K562 (cell line): ENCODE data around the gene ITGAE. TPM values are rescaled to one million over a fixed set of nuclear protein-coding genes. Genes with fewer than 3 reads are reported as not detected.

Source experiments
- ATAC-seq: fragments of 200-7000 bp; cut with Tn5 transposase; 3 replicates; pipeline ENCODE4 v1.9.1; 2020; ENCODE audit warnings: moderate library complexity
- BruUV-seq: library from RNA; stranded (reverse); fragments of 400-500 nt; replicated peaks from 2 replicates; lab custom pipeline; 2021; lab: Mats Ljungman, UMichigan
- CTCF ChIA-PET: fragments of 300-600 bp; formaldehyde crosslinking; extraction: SDS; loops from one replicate; lab custom pipeline; 2021; ENCODE audit warnings: low intra/inter-chr PET ratio; lab: Yijun Ruan, JAX
- POLR2A ChIA-PET: fragments of 300-600, 350-650 bp; sonication (Branson Sonifier 250); formaldehyde crosslinking; extraction: SDS; loops from one replicate; lab custom pipeline; 2021; ENCODE audit warnings: antibody characterized with exemption, inconsistent platforms; lab: Yijun Ruan, JAX
- DNase-seq, 4 experiments: peaks; one replicate each; pipeline versions ENCODE4 v3.0.0 to v3.0.0-alpha.2; 2011 to 2018; ENCODE audit warnings: low spot score in 3 of 4, mixed read lengths in 3 of 4; ENCODE audit errors: extremely low read depth in 1 of 4
- FAIRE-seq: peaks from 2 replicates; lab custom pipeline; 2011; peaks lifted over from hg19 to GRCh38; lab: Jason Lieb, UNC
- H2AFZ ChIP-seq: 2 replicates; pipeline ENCODE4 v1.6.0; 2011; ENCODE audit warnings: low read depth, low read length, control low read depth, inconsistent platforms
- H3K27ac ChIP-seq: fragments of 200-600 bp; 3 replicates; pipeline ENCODE4 v1.8.0; 2011; ENCODE audit warnings: low read depth, mild to moderate bottlenecking, control low read depth, inconsistent platforms, low read length, moderate library complexity, mixed read lengths; ENCODE audit errors: extremely low read depth
- H3K27me3 ChIP-seq, 2 experiments: fragments of 300-600 bp in 1 of 2; 2 replicates in 1 of 2; 3 replicates in 1 of 2; pipeline versions ENCODE4 v1.6.0 to v1.8.0; 2011; ENCODE audit warnings: inconsistent platforms in 2 of 2, low read length in 2 of 2, mild to moderate bottlenecking in 1 of 2, mixed read lengths in 1 of 2, moderate library complexity in 1 of 2; ENCODE audit not compliant: control insufficient read depth in 2 of 2, insufficient read depth in 2 of 2
- H3K36me3 ChIP-seq: fragments of 300-600 bp; 3 replicates; pipeline ENCODE4 v1.8.0; 2011; ENCODE audit warnings: mild to moderate bottlenecking, low read length, inconsistent platforms; ENCODE audit not compliant: control insufficient read depth, insufficient read depth
- H3K4me1 ChIP-seq, 2 experiments: fragments of 200-600 bp in 1 of 2; replicated peaks in 1 of 2; 2 replicates in 1 of 2; 3 replicates in 1 of 2; pipeline versions ENCODE4 v1.5.1 to v1.8.0; 2011; ENCODE audit warnings: inconsistent platforms in 2 of 2, low read length in 2 of 2, mild to moderate bottlenecking in 1 of 2, mixed read lengths in 1 of 2, moderate library complexity in 1 of 2; ENCODE audit not compliant: control insufficient read depth in 2 of 2, insufficient read depth in 2 of 2
- H3K4me2 ChIP-seq: 2 replicates; pipeline ENCODE4 v1.6.1; 2011; ENCODE audit warnings: low read length, control low read depth, inconsistent platforms, mixed read lengths; ENCODE audit not compliant: insufficient read depth
- H3K4me3 ChIP-seq: fragments of 200-600 bp; sonication (generic), shearing (Covaris generic); 2 replicates; pipeline ENCODE4 v1.5.1; 2016; ENCODE audit warnings: control low read depth, inconsistent platforms
- H3K79me2 ChIP-seq: fragments of 200-600 bp; 3 replicates; pipeline ENCODE4 v1.8.0; 2011; ENCODE audit warnings: low read length, inconsistent platforms; ENCODE audit not compliant: control insufficient read depth, insufficient read depth
- H3K9ac ChIP-seq, 2 experiments: 2 replicates each; pipeline versions ENCODE4 v1.6.0 to v1.6.1; 2011; ENCODE audit warnings: low read depth in 2 of 2, low read length in 2 of 2, control low read depth in 1 of 2, inconsistent platforms in 1 of 2, mild to moderate bottlenecking in 1 of 2, mixed read lengths in 1 of 2; ENCODE audit not compliant: insufficient read depth in 1 of 2
- H3K9me1 ChIP-seq: one replicate; pipeline ENCODE4 v1.6.0; 2011; ENCODE audit warnings: inconsistent platforms, mild to moderate bottlenecking, low read length, moderate library complexity; ENCODE audit not compliant: control insufficient read depth, insufficient read depth
- H3K9me3 ChIP-seq: replicated peaks from 2 replicates; pipeline ENCODE4 v1.5.1; 2011; ENCODE audit warnings: low read depth, low read length, inconsistent platforms; ENCODE audit not compliant: control insufficient read depth, insufficient read depth
- H4K20me1 ChIP-seq: replicated peaks from 2 replicates; pipeline ENCODE4 v1.6.1; 2011; ENCODE audit warnings: low read length, inconsistent platforms, mixed read lengths; ENCODE audit not compliant: control insufficient read depth, insufficient read depth
- BMI1 ChIP-seq: fragments of 150-350 bp; IDR thresholded peaks from 2 replicates; pipeline ENCODE4 v1.6.1; 2014; ENCODE audit warnings: low read length
- FOXA1 ChIP-seq: fragments of 450-650 bp; IDR thresholded peaks from 2 replicates; pipeline ENCODE4 v1.6.1; 2016; ENCODE audit warnings: mild to moderate bottlenecking, borderline replicate concordance
- MAFG ChIP-seq: fragments of 450-650 bp; conservative IDR thresholded peaks from 2 replicates; pipeline ENCODE4 v1.6.1; 2016; ENCODE audit warnings: missing genetic modification characterization, missing compliant biosample characterization
- MEF2A ChIP-seq: IDR thresholded peaks from 2 replicates; pipeline ENCODE4 v1.6.1; 2011; ENCODE audit warnings: low read depth, mild to moderate bottlenecking, low read length, moderate library complexity; ENCODE audit not compliant: control insufficient read depth
- PHF21A ChIP-seq: fragments of 450-650 bp; IDR thresholded peaks from 2 replicates; pipeline ENCODE4 v1.6.1; 2017; ENCODE audit warnings: low read depth, borderline replicate concordance
- SIRT6 ChIP-seq: IDR thresholded peaks from one replicate; pipeline ENCODE4 v1.6.1; 2012; ENCODE audit warnings: low read depth, mild to moderate bottlenecking, control low read depth, inconsistent platforms, low read length, moderate library complexity
- SMARCA5 ChIP-seq: fragments of 450-650 bp; IDR thresholded peaks from 2 replicates; pipeline ENCODE4 v1.6.1; 2016
- SP1 ChIP-seq: sonication (generic); formaldehyde crosslinking; IDR thresholded peaks from 2 replicates; pipeline ENCODE4 v1.8.1; 2022; ENCODE audit warnings: mild to moderate bottlenecking, missing genetic modification reagents
- YBX1 ChIP-seq: fragments of 450-650 bp; IDR thresholded peaks from 2 replicates; pipeline ENCODE4 v1.7.1; 2016; ENCODE audit warnings: mild to moderate bottlenecking
- ZFP1 ChIP-seq: fragments of 450-650 bp; formaldehyde crosslinking; IDR thresholded peaks from 2 replicates; pipeline ENCODE4 v1.4.0; 2020; ENCODE audit warnings: mild to moderate bottlenecking, mixed read lengths
- ZNF143 ChIP-seq: sonication (generic); formaldehyde crosslinking; IDR thresholded peaks from 2 replicates; pipeline ENCODE4 v1.9.0; 2022; ENCODE audit warnings: mild to moderate bottlenecking, missing genetic modification reagents
- WGBS: fragments of 100-300 bp; shearing (Covaris generic); methylation state at CpG from one replicate; pipeline ENCODE4 v1.1.6; 2016; ENCODE audit warnings: low coverage, mixed read lengths; ENCODE audit not compliant: insufficient coverage; ENCODE audit errors: missing lambda C conversion rate; 5-methylcytosine and 5-hydroxymethylcytosine counted together
- in situ Hi-C: fragments of 300-500 bp; cut with MboI; formaldehyde crosslinking; loops from 4 replicates; pipeline ENCODE4 v1.15.0; 2018; ENCODE audit warnings: inconsistent platforms, mixed read lengths
- intact Hi-C: fragments of 100-400 bp; cut with micrococcal nuclease; formaldehyde crosslinking; loops from 2 replicates; pipeline ENCODE4 v1.14.2; 2022
- polyA plus RNA-seq, 8 experiments: library from polyadenylated mRNA; depleted of rRNA in 4 of 8; stranded (reverse) in 5 of 8; unstranded in 3 of 8; fragments of >200 nt; fragmentation: Nextera tagmentation in 2 of 8; fragmentation: Illumina TruSeq in 1 of 8; extraction: Ambion mirVana in 2 of 8; extraction: Trizol in 1 of 8; gene quantifications; 2 replicates each; pipeline versions ENCODE4 v1.2.1 to v1.2.3, GENCODE V29; 2011 to 2014; ENCODE audit warnings: inconsistent platforms in 1 of 8, missing spikeins in 1 of 8
- total RNA-seq, 7 experiments: library from RNA; depleted of rRNA in 6 of 7; stranded (reverse); fragments of >200 nt in 6 of 7; fragmentation: Illumina TruSeq in 2 of 7; extraction: Trizol in 2 of 7; gene quantifications; 2 replicates each; pipeline versions ENCODE4 v1.2.1 to v1.2.3, GENCODE V29; 2011 to 2021; ENCODE audit warnings: low replicate concordance in 1 of 7
- TF ChIP-seq, protein P1 (sequence below): sonication (generic); formaldehyde crosslinking; IDR thresholded peaks from 2 replicates; pipeline ENCODE4 v1.8.0; 2022; ENCODE audit warnings: mild to moderate bottlenecking, low read depth, missing genetic modification reagents
- TF ChIP-seq, protein P2 (sequence below): sonication (generic); formaldehyde crosslinking; IDR thresholded peaks from 2 replicates; pipeline ENCODE4 v1.8.1; 2023; ENCODE audit warnings: mild to moderate bottlenecking, missing genetic modification reagents

Gene ITGAE
- total and polyA plus RNA-seq, 9 of the 15 experiments (the other 6 are each of a cell fraction or from before 2014, with no cell fraction given) = 14.8 to 160 (median 27.0) TPM

DNA sequence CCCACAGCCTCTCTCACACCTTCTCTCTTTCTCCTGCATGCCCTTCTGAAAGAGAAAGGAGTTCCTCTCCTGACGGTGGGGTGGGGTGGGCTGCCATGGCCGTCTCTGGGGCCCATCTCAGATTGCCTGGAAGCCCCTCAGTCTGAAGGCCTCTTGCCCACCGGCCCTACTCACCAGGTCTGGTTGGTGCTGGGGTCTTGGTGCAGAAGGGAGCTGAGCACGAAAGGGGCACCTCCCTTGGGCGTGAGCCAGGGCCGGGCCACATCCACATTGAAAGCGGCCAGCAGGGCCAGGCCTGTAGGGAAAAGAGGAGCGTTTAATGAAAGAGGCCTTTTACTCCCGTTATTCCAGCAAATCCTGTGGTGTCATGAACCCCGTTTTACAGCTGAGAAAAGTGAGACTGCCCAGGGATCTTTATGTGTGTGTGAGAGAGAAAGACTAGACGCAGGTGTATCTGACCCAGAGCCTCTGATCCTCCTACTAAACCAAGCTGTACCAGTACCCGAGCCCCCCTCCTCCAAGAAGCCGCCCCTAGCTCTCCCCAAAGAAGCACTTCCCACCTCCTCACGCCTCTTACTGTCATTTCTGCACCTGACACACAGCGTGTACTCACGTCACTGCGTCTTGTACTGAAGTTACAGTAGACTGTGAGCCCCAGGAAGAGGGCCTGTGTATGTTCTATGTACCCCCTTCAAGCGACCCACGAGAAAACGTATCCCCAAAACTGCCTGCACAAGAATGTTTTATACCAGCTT lies 23.4 kb downstream of the ITGAE start:
- Histone ChIP-seq H3K79me2 (no peaks in the 10 kb centered on the region), H3K9ac (no peak overlapping the region; a peak in 1 of 4 replicates), H3K9me1 (no peaks in the 10 kb centered on the region), H3K4me1 (no peaks in the 10 kb centered on the region; a peak in 1 of 5 replicates), H3K36me3 (no peaks in the 10 kb centered on the region), H3K4me3 (no peak overlapping the region), H3K4me2 (no peak overlapping the region), H3K9me3 (no peaks in the 10 kb centered on the region), H3K27ac (no peak overlapping the region), H2AFZ (no peak overlapping the region), H3K27me3 (no peaks in the 10 kb centered on the region; a peak in 1 of 5 replicates), H4K20me1 (no peaks in the 10 kb centered on the region)
- FAIRE-seq (no peak), DNase-seq (no peak), ATAC-seq (no peak)
- CTCF ChIA-PET = no interaction called here
- intact Hi-C loops = no loop called here
- 36% methylated on average over 10 of the region's 20 CpGs for WGBS
- POLR2A ChIA-PET = interaction anchor here (0.9 kb wide), 1 partner anchor 8 kb away, joined by 3 read pairs; no protein-coding TSS in a partner anchor
- no TSS peak for BruUV-seq
- in situ Hi-C loops = no loop called here
- TF ChIP-seq BMI1 (no peak), PHF21A (no peak), ZFP1 (CRISPR knock-in tag) (no peak), MAFG (tag) (no peak), YBX1 (no peak), SMARCA5 (no peak), MEF2A (no peak), FOXA1 (no peak), SP1 (CRISPR knock-in tag) (no peak), SIRT6 (no peak), ZNF143 (CRISPR knock-in tag) (no peak)
- TF ChIP-seq, protein P1, sequence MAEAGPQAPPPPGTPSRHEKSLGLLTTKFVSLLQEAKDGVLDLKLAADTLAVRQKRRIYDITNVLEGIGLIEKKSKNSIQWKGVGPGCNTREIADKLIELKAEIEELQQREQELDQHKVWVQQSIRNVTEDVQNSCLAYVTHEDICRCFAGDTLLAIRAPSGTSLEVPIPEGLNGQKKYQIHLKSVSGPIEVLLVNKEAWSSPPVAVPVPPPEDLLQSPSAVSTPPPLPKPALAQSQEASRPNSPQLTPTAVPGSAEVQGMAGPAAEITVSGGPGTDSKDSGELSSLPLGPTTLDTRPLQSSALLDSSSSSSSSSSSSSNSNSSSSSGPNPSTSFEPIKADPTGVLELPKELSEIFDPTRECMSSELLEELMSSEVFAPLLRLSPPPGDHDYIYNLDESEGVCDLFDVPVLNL = no peak
- TF ChIP-seq, protein P2, sequence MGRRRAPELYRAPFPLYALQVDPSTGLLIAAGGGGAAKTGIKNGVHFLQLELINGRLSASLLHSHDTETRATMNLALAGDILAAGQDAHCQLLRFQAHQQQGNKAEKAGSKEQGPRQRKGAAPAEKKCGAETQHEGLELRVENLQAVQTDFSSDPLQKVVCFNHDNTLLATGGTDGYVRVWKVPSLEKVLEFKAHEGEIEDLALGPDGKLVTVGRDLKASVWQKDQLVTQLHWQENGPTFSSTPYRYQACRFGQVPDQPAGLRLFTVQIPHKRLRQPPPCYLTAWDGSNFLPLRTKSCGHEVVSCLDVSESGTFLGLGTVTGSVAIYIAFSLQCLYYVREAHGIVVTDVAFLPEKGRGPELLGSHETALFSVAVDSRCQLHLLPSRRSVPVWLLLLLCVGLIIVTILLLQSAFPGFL (CRISPR knock-in tag) = no peak
